ENCODE results near the gene FMR1NB. TPM values are rescaled to one million over a fixed set of nuclear protein-coding genes. Genes with fewer than 3 reads are reported as not detected.

FMR1NB gene
- total and polyA plus RNA-seq, 2 of the 13 experiments (the other 11 are each of a cell fraction or from before 2014, with no cell fraction given) = not detected

GRCh38 chrX:148043271-148043855, 62.2 kb downstream of the FMR1NB start (continued):
- TF ChIP-seq ZNF513 (CRISPR knock-in tag; conservative IDR thresholded peaks at IDR 0.05) (no peak), ASH2L (IDR thresholded peaks at IDR 0.05; ENCODE audit: insufficient read length, low read depth, low read length) (no peak)

GRCh38 chrX:148047200-148047599, 66.1 kb downstream of the FMR1NB start:
- FAIRE-seq (no peak), ATAC-seq (no peak), DNase-seq (ENCODE audit: low spot score) (no peak)
- H3K4me2 ChIP-seq (ENCODE audit: low read depth, low read length) = no peak overlapping the region
- H3K27ac ChIP-seq (ENCODE audit: extremely low read length, insufficient read depth, low read length) = no peak overlapping the region
- no TSS peak for BruUV-seq (replicated peaks)
- H3K9ac ChIP-seq (ENCODE audit: insufficient read depth, low read depth, low read length) = no peak overlapping the region
- CTCF ChIA-PET (ENCODE audit: low intra/inter-chr PET ratio, low total read pairs) = no interaction called here
- WGBS (ENCODE audit: low lambda C conversion rate) = 0% methylated on average over 3 of the region's 4 CpGs
- intact Hi-C loops (cut with micrococcal nuclease; ENCODE audit: unreplicated experiment) = no loop called here
- no peak overlapping the region for H2AFZ ChIP-seq (ENCODE audit: low read length)
- POLR2A ChIA-PET = no interaction called here
- in situ Hi-C loops (cut with HindIII; ENCODE audit: extremely low pct_ligation_motif_present, low pct_unique_long_range_greater_than_20kb) = no loop called here
- no peaks in the 10 kb centered on the region; a peak in 1 of 5 replicates for H3K27me3 ChIP-seq (ENCODE audit: control insufficient read depth in 1 of 2, insufficient read depth in 2 of 2, low read length in 2 of 2)
- no peak overlapping the region for H3K4me3 ChIP-seq (replicated peaks in 1 of 3; ENCODE audit: insufficient read depth in 1 of 3, low read depth in 2 of 3, low read length in 3 of 3)
- no peaks in the 10 kb centered on the region for H3K79me2 ChIP-seq (ENCODE audit: insufficient read depth, low read length)
- no peaks in the 10 kb centered on the region for H3K9me3 ChIP-seq (ENCODE audit: low read length)
- no peaks in the 10 kb centered on the region for H3K36me3 ChIP-seq (replicated peaks in 1 of 2; ENCODE audit: control insufficient read depth in 1 of 2, insufficient read depth in 2 of 2, low read length in 2 of 2)
- no peaks in the 10 kb centered on the region for H4K20me1 ChIP-seq (ENCODE audit: insufficient read depth, low read length)
- H3K4me1 ChIP-seq (ENCODE audit: insufficient read depth, low read length) = no peaks in the 10 kb centered on the region
- no peak for TF ChIP-seq SIN3A (IDR thresholded peaks at IDR 0.05; ENCODE audit: borderline replicate concordance, low read depth, low read length)
- TF ChIP-seq ZNF605 (CRISPR knock-in tag; IDR thresholded peaks at IDR 0.05) = no peak
- no peak for TF ChIP-seq CEBPG (CRISPR knock-in tag; IDR thresholded peaks at IDR 0.05)
- TF ChIP-seq ZNF749 (CRISPR knock-in tag; IDR thresholded peaks at IDR 0.05; ENCODE audit: borderline replicate concordance) = no peak
- TF ChIP-seq ZNF264 (CRISPR knock-in tag; IDR thresholded peaks at IDR 0.05) = no peak
- no peak for TF ChIP-seq ATF6 (CRISPR knock-in tag; conservative IDR thresholded peaks at IDR 0.05)
- TF ChIP-seq ZSCAN30 (CRISPR knock-in tag; IDR thresholded peaks at IDR 0.05) = no peak
- TF ChIP-seq CHD4 (IDR thresholded peaks at IDR 0.05; ENCODE audit: borderline replicate concordance, low read length) = no peak
- TF ChIP-seq ZNF253 (CRISPR knock-in tag; IDR thresholded peaks at IDR 0.05; ENCODE audit: borderline replicate concordance) = no peak
- no peak for TF ChIP-seq POLR2AphosphoS2 (IDR thresholded peaks at IDR 0.05; ENCODE audit: low read depth, low read length)
- no peak for TF ChIP-seq ERF (CRISPR knock-in tag; IDR thresholded peaks at IDR 0.05)
- no peak for TF ChIP-seq HMG20A (CRISPR knock-in tag; IDR thresholded peaks at IDR 0.05; ENCODE audit: borderline replicate concordance)
- TF ChIP-seq NCOA2 (CRISPR knock-in tag; IDR thresholded peaks at IDR 0.05) = no peak
- TF ChIP-seq ISL2 (CRISPR knock-in tag; IDR thresholded peaks at IDR 0.05) = no peak
- TF ChIP-seq PPARG (CRISPR knock-in tag; conservative IDR thresholded peaks at IDR 0.05) = no peak
